ENCODE measurements around the gene SFXN5.

GRCh38 chr2:73027340-73027739, 44.2 kb downstream of the SFXN5 start:
- TF ChIP-seq CTCF (IDR thresholded peaks at IDR 0.05): no peak
- no peak for TF ChIP-seq POLR2A (IDR thresholded peaks at IDR 0.05)
- TF ChIP-seq POLR2AphosphoS5 (IDR thresholded peaks at IDR 0.05): no peak

Data from prostate gland (tissue), 2 donors.